ENCODE results near the gene BSDC1.

BSDC1 gene

DNA sequence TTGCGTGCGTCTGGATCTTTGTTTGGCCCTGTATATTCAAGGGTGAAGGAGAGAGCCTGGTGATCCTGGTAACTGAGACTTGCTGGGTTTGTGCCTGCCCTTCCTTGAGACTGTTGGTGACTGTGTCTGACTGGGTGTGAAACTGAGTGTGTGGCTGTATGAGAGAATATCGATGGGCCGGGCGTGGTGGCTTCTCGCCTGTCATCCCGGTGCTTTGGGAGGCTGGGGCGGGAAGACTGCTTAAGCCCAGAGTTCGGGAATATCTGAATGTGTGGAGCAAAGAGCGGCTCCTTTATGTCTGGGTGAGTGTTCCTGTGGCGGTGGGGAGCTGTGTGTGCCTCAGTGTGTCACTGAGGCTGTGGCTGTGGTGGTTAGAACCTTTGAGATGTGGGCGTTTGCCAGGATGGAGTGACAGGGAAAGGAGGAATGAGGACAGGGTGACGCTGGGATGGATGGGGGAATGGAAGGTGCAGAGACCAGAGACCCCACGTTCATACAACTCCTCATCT, 55.5 kb downstream of the BSDC1 start:
- H3K9ac ChIP-seq (ENCODE audit: low read depth, low read length), result no peak overlapping the region
- peaks cover 32% of the 10 kb centered on the region for H3K4me1 ChIP-seq (ENCODE audit: insufficient read depth, low read length)
- no peaks in the 10 kb centered on the region for H3K9me3 ChIP-seq (ENCODE audit: insufficient read depth, low read length, severe bottlenecking)
- peaks cover 33% of the 10 kb centered on the region for H4K20me1 ChIP-seq (ENCODE audit: insufficient read depth, low read length)
- no peak for ATAC-seq (ENCODE audit: insufficient read depth, low read depth)
- H2AFZ ChIP-seq (ENCODE audit: low read depth, low read length), result no peak overlapping the region
- no peak overlapping the region for H3K4me3 ChIP-seq (ENCODE audit: low read depth in 1 of 2, low read length in 2 of 2)
- no peak overlapping the region for H3K4me2 ChIP-seq (ENCODE audit: insufficient read depth, low read length)
- peaks cover 14% of the 10 kb centered on the region for H3K36me3 ChIP-seq (ENCODE audit: insufficient read depth, low read length)
- H3K27ac ChIP-seq (ENCODE audit: low read length), result no peak overlapping the region
- no peak for DNase-seq
- H3K27me3 ChIP-seq (ENCODE audit: insufficient read depth, low read length, poor library complexity), result no peaks in the 10 kb centered on the region
- TF ChIP-seq, protein P1, sequence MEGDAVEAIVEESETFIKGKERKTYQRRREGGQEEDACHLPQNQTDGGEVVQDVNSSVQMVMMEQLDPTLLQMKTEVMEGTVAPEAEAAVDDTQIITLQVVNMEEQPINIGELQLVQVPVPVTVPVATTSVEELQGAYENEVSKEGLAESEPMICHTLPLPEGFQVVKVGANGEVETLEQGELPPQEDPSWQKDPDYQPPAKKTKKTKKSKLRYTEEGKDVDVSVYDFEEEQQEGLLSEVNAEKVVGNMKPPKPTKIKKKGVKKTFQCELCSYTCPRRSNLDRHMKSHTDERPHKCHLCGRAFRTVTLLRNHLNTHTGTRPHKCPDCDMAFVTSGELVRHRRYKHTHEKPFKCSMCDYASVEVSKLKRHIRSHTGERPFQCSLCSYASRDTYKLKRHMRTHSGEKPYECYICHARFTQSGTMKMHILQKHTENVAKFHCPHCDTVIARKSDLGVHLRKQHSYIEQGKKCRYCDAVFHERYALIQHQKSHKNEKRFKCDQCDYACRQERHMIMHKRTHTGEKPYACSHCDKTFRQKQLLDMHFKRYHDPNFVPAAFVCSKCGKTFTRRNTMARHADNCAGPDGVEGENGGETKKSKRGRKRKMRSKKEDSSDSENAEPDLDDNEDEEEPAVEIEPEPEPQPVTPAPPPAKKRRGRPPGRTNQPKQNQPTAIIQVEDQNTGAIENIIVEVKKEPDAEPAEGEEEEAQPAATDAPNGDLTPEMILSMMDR (IDR thresholded peaks at IDR 0.05; ENCODE audit: borderline replicate concordance, extremely low read depth, low read length, poor library complexity, severe bottlenecking), result no peak
- no peak for TF ChIP-seq EZH2 (IDR thresholded peaks at IDR 0.05; ENCODE audit: borderline replicate concordance, low read depth, low read length, severe bottlenecking)
- peaks cover 23% of the 10 kb centered on the region for H3K79me2 ChIP-seq (ENCODE audit: insufficient read depth, low read length)

DNA sequence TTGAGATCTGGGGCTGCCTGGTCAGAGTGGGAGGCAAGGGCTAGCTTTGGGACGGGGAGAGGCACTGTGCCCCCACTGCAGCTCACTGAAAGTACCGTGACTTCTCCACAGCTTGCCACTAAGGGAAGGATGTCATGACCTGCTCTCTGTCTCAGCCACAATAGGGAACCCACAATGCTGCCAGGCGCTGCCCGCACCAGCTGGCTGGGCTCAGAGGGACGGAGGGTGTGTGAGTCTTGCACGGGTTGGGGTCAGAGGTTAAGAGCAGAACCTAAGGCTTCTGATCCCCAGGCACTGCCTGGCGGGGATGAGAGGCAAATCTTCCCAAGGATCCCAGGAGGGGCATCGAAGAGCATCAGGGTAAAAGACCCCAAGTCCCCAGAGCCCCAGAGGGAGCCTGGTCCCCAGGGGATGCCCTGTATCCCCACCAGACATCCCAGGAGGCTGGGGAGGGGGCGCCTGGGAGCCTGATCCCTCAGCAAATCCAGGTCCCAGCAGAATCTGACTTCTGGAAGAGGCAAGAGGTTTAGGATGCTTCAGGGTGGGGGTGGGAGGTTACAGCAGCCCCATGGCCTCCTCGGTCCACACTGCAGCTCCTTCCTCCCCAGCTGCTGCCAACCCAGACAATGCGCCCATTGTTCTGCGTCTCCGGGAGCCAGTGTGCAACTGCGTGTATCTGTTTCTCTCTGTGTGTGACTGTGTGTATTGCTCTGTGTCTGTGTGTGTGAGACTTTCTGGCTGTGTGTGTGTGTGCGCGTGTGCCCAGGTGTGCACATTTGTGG, 56.2 kb downstream of the BSDC1 start:
- peaks cover 20% of the 10 kb centered on the region for H3K36me3 ChIP-seq (ENCODE audit: insufficient read depth, low read length)
- DNase-seq, result no peak
- H3K79me2 ChIP-seq (ENCODE audit: insufficient read depth, low read length), result peaks cover 29% of the 10 kb centered on the region
- peaks cover 39% of the 10 kb centered on the region for H3K4me1 ChIP-seq (ENCODE audit: insufficient read depth, low read length)
- no peak overlapping the region for H3K4me2 ChIP-seq (ENCODE audit: insufficient read depth, low read length)
- TF ChIP-seq, protein P1 (IDR thresholded peaks at IDR 0.05; ENCODE audit: borderline replicate concordance, extremely low read depth, low read length, poor library complexity, severe bottlenecking), result no peak
- no peak for TF ChIP-seq EZH2 (IDR thresholded peaks at IDR 0.05; ENCODE audit: borderline replicate concordance, low read depth, low read length, severe bottlenecking)
- ATAC-seq (ENCODE audit: insufficient read depth, low read depth), result no peak
- no peak overlapping the region for H2AFZ ChIP-seq (ENCODE audit: low read depth, low read length)
- no peak overlapping the region for H3K27ac ChIP-seq (ENCODE audit: low read length)
- no peaks in the 10 kb centered on the region for H3K27me3 ChIP-seq (ENCODE audit: insufficient read depth, low read length, poor library complexity)
- H4K20me1 ChIP-seq (ENCODE audit: insufficient read depth, low read length), result peaks cover 40% of the 10 kb centered on the region
- H3K9me3 ChIP-seq (ENCODE audit: insufficient read depth, low read length, severe bottlenecking), result no peaks in the 10 kb centered on the region
- no peak overlapping the region for H3K9ac ChIP-seq (ENCODE audit: low read depth, low read length)
- H3K4me3 ChIP-seq (ENCODE audit: low read depth in 1 of 2, low read length in 2 of 2), result no peak overlapping the region

DNA sequence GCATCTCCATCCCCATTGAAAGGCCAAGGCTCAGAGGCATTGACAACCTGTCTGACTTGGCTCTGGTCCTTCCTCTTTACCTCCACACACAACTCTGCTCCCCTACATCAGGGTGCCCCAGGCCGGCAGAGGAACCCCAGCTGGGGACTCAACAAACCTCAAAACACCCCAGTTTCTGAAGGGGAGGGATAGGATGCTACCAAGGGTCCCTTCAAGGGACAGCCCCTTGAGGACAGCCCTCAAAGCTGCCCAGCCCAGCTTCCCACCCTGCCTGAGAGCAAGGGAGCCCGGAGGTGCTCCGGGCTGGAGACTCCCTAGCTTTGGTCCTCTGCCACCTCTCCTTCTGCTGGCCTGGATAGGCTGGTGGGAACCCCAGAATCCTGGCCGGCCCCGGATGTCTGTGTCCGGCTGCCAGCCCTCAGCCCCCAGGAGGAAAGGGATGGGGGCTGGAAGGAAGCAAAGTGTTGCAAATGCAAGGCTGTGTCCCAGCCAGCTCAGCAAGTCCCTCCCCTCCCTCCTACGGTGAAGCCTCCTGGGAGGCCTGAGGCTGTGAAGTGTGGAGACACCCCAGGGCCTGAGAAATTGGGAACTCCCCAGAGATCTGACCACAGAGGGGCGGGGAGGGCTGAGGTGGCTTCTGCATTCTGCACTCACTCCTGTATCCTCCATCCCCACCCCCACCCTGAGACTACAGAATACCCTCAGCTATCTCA, 57.1 kb downstream of the BSDC1 start:
- H3K36me3 ChIP-seq (ENCODE audit: insufficient read depth, low read length), result peaks cover 30% of the 10 kb centered on the region
- no peaks in the 10 kb centered on the region for H3K9me3 ChIP-seq (ENCODE audit: insufficient read depth, low read length, severe bottlenecking)
- peaks cover 36% of the 10 kb centered on the region for H3K79me2 ChIP-seq (ENCODE audit: insufficient read depth, low read length)
- H3K9ac ChIP-seq (ENCODE audit: low read depth, low read length), result no peak overlapping the region
- H3K4me3 ChIP-seq (ENCODE audit: low read depth in 1 of 2, low read length in 2 of 2), result no peak overlapping the region
- H2AFZ ChIP-seq (ENCODE audit: low read depth, low read length), result no peak overlapping the region
- H4K20me1 ChIP-seq (ENCODE audit: insufficient read depth, low read length), result peaks cover 46% of the 10 kb centered on the region
- H3K27ac ChIP-seq (ENCODE audit: low read length), result no peak overlapping the region
- H3K4me1 ChIP-seq (ENCODE audit: insufficient read depth, low read length), result peaks cover 39% of the 10 kb centered on the region
- no peak for TF ChIP-seq EZH2 (IDR thresholded peaks at IDR 0.05; ENCODE audit: borderline replicate concordance, low read depth, low read length, severe bottlenecking)
- TF ChIP-seq, protein P1 (IDR thresholded peaks at IDR 0.05; ENCODE audit: borderline replicate concordance, extremely low read depth, low read length, poor library complexity, severe bottlenecking), result no peak
- peak; percentile 72 for DNase-seq
- peak overlapping the region; percentile 94 for H3K4me2 ChIP-seq (ENCODE audit: insufficient read depth, low read length)
- peak; percentile 20 for ATAC-seq (ENCODE audit: insufficient read depth, low read depth)
- no peaks in the 10 kb centered on the region for H3K27me3 ChIP-seq (ENCODE audit: insufficient read depth, low read length, poor library complexity)

Data from DND-41 (cell line).